Stimulated activated naive B cell treated with anti-CD40 and anti-IgM and Interleukin-4, amounts not matched to agents 10 μg/mL and 1 μg/mL and 100 μg/mL, for 72 hours (primary cell): ENCODE results near the gene ALOX5AP.

Experiments used
- ATAC-seq, 2 donors: fragments of 150-1000 bp; cut with Tn5 transposase; replicated peaks; 2 replicates each; pipeline ENCODE4 v1.10.0; 2021; ENCODE audit warnings: moderate library complexity in 1 of 2
- DNase-seq: peaks from one replicate; pipeline ENCODE4 v3.0.0; 2021
- H3K27ac Mint-ChIP-seq: one replicate; pipeline ENCODE4 v1.8.0; 2022; ENCODE audit warnings: mild to moderate bottlenecking, mixed read lengths
- H3K27me3 Mint-ChIP-seq, 2 donors: one replicate each; pipeline ENCODE4 v1.8.0; 2022; ENCODE audit warnings: mixed read lengths in 2 of 2
- H3K36me3 Mint-ChIP-seq, 2 donors: one replicate each; pipeline ENCODE4 v1.8.0; 2022; ENCODE audit warnings: mixed read lengths in 2 of 2, mild to moderate bottlenecking in 1 of 2
- H3K4me1 Mint-ChIP-seq, 2 donors: one replicate each; pipeline ENCODE4 v1.8.0; 2022; ENCODE audit warnings: mixed read lengths in 2 of 2, mild to moderate bottlenecking in 1 of 2
- H3K4me3 Mint-ChIP-seq, 2 donors: one replicate each; pipeline ENCODE4 v1.8.0; 2022; ENCODE audit warnings: mild to moderate bottlenecking in 2 of 2, mixed read lengths in 2 of 2, moderate library complexity in 1 of 2
- H3K9me3 Mint-ChIP-seq, 2 donors: one replicate each; pipeline ENCODE4 v1.8.0; 2022; ENCODE audit warnings: mixed read lengths in 2 of 2, mild to moderate bottlenecking in 1 of 2

Gene ALOX5AP

DNA sequence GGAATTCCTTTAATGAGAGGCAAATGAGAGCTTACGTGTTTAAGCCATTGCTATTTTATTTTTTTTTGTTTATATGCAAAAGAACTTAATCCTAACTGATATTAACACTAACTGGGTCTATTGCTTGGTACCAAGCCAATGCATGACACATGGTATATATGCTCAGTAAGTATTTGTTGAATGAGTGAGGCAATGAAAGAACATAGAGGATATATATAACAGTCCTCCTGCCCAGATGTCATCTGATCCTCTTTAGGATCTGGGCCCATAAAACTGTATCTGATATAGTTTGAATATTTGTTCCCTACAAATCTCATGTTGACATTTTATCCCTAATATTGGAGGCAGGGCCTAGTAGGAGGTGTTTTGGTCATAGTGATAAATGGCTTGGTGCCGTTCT is 13.0 kb upstream of the ALOX5AP start:
- Mint-ChIP-seq H3K9me3 (peaks cover 0 to 3% of the 10 kb centered on the region in 2 donors), H3K4me1 (peaks cover 38 to 59% of the 10 kb centered on the region in 2 donors), H3K4me3 (no peak overlapping the region), H3K27me3 (no peaks in the 10 kb centered on the region), H3K27ac (no peak overlapping the region), H3K36me3 (no peaks in the 10 kb centered on the region)
- no peak for DNase-seq
- no peak for ATAC-seq

DNA sequence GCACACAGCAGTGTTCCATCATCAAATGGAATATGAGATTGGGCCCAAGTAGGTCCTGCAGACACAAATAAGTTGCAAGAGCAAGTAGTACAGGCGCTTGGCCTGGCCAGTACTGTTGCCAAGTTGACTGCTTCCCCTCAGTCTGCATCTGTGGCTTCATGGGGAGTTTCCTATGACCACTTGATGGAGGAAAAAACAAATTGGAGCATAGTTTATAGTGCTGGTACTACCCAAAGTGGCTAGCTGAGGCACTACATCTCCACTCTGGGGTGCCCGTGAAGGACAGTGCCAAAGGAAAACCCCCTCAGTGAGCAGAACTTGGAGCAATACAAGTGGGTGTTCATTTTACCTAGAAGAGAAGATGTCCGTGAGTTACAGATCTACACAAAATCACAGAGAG is 10.6 kb upstream of the ALOX5AP start:
- Mint-ChIP-seq H3K4me1 (peaks cover 24 to 43% of the 10 kb centered on the region in 2 donors), H3K27me3 (no peaks in the 10 kb centered on the region), H3K4me3 (no peak overlapping the region), H3K27ac (peak overlapping the region; percentile 37), H3K9me3 (peaks cover 0 to 3% of the 10 kb centered on the region in 2 donors), H3K36me3 (no peaks in the 10 kb centered on the region)
- ATAC-seq (peak in 1 of 2 donors; percentile 42), DNase-seq (no peak)

DNA sequence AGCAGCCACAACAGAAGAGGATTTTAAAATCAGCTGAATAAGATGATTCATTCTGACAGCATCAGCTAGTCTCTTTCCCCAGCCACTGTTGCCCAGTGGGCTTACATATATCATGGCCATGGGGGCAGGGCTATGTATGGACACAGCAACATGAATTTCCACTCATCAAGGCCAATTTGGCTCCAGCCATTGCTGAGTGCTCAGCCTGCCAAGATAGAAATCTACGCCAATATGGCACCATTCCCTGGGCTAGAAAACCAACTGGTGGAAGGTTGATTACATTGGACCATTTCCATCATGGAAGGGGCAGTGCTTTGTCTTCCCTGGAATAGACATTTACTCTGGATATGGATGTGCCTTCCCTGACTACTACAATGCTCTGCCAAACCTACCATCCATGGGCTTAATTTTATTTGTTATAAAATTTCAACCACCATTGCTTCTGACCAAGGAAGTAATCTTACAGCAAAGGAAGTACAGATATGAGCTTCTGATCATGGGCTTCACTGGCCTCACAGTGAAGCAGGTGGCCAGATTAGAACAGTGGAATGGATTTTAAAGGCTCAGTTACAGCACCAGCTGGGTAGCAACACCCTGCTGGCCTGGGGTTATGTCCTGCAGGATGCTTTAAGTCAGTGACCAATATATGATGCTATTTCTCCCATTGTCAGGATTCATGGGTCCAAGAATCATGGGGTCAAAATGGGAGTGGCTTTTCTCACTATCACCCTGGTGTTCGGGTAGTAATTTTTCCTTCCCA is 9.8 kb upstream of the ALOX5AP start:
- DNase-seq: no peak

DNA sequence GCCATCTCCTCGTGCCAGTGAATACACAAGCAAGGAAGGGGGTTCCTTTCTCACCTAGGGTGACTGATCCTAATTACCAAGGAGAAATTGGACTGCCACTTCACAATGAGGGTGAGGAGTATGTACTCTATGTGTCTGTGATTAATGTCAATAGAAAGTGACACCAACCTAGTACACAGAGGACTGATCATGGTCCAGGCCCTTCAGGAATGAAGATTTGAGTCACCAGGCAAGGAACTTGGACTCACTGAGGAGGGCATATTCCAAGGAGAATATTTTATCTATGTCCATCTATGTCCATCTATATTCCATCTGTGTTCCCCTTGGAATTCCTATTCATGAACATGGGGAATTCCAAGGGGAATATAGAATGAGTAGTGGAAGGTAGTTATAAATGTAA is 9.2 kb upstream of the ALOX5AP start:
- no peak for ATAC-seq
- no peak for DNase-seq
- Mint-ChIP-seq H3K4me1 (peaks cover 17 to 29% of the 10 kb centered on the region in 2 donors), H3K27ac (no peak overlapping the region), H3K9me3 (peaks cover 0 to 3% of the 10 kb centered on the region in 2 donors), H3K36me3 (no peaks in the 10 kb centered on the region), H3K4me3 (no peak overlapping the region), H3K27me3 (no peaks in the 10 kb centered on the region)

More for the DNA sequence above, 9.8 kb upstream of the ALOX5AP start:
- H3K36me3 Mint-ChIP-seq: no peaks in the 10 kb centered on the region
- peaks cover 0 to 3% of the 10 kb centered on the region in 2 donors for H3K9me3 Mint-ChIP-seq
- no peak overlapping the region for H3K27ac Mint-ChIP-seq
- no peaks in the 10 kb centered on the region for H3K27me3 Mint-ChIP-seq
- H3K4me1 Mint-ChIP-seq: peaks cover 24 to 36% of the 10 kb centered on the region in 2 donors
- ATAC-seq: no peak
- no peak overlapping the region for H3K4me3 Mint-ChIP-seq

DNA sequence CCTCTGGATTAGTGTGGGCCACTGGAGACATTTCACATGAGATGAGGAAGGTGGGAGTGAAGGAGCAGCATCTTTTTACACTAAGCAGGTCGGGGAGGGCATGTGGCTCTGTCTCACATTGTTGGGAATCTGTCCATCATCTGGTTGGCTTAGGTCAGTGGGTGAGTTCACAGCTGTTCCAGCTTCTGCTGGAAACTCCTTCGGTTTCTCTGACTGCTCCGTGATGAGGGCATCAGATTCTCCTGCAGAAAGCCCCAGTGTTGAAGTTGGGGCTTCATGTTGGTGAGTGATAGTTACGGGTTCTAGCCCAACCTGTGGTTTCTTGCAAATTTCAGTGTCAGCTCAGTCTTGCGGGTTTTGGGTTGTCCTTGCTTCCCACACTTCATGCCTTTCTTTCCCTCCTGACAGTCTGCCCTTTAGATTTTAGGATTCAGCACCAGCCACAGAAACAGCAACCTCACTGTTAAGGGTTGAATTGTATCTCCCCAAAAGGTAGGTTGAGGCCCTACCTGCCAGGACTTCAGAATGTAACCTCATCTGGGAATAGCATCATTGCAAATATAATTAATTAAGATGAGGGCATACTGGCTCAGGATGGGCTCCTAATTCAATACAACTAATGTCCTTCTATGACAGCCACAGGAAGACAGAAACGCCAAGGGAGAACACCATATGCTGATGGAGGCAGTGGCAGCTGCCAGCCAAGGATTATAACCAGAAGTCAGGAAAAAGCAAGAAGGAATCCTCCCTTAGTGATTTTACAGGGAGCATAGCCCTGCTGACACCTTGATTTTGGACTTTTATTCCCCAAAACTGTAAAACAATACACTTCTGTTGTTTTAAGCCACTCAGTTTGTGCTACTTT is 7.6 kb upstream of the ALOX5AP start:
- Mint-ChIP-seq H3K36me3 (no peaks in the 10 kb centered on the region), H3K27ac (no peak overlapping the region)
- no peak for ATAC-seq

DNA sequence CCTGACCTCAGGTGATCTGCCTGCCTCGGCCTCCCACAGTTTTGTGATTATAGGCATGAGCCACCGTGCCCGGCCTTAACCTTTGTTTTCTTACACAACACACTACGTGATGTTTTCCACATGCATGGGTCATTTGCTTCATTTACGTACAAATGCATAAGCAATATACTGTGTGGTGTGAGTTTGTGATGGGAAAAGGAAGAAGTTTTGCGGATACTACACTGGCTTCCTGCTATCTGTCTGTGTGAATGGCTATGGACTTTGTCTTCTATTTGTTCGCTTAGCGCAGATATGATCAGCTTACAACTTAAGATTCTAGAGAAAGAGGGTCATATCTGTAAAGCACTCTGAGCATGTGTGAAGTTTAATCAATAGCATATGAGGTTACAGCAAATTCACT is 5.5 kb upstream of the ALOX5AP start:
- Mint-ChIP-seq H3K4me3 (no peak overlapping the region), H3K27ac (no peak overlapping the region), H3K27me3 (peaks cover 0 to 5% of the 10 kb centered on the region in 2 donors), H3K4me1 (peaks cover 14 to 21% of the 10 kb centered on the region in 2 donors), H3K9me3 (peaks cover 0 to 3% of the 10 kb centered on the region in 2 donors), H3K36me3 (no peaks in the 10 kb centered on the region)
- DNase-seq (no peak), ATAC-seq (no peak)

More for the DNA sequence above, 7.6 kb upstream of the ALOX5AP start:
- Mint-ChIP-seq H3K27me3 (peaks cover 0 to 4% of the 10 kb centered on the region in 2 donors), H3K9me3 (peaks cover 0 to 3% of the 10 kb centered on the region in 2 donors), H3K4me1 (peaks cover 10 to 19% of the 10 kb centered on the region in 2 donors), H3K4me3 (no peak overlapping the region)
- no peak for DNase-seq

DNA sequence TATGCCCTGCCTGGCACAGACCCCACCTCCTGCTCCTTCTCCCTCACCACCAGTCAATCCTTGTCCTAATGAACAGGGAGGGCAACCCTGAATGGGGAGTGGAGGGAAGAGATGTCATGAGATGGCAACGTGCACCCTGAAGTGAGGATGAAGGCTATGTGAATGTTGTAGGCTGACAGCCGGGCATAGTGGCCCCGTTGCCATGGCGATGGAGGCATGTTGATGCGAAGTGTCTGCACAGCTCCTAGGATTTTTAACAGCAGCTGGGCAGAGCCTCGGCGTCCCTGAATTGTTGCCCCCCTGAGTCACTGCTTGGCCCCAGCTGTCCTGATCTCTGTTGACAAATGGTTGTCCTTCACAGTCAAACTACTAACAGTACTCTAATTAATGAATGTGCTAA is 4.8 kb upstream of the ALOX5AP start:
- no peak overlapping the region for H3K27ac Mint-ChIP-seq
- no peaks in the 10 kb centered on the region for H3K9me3 Mint-ChIP-seq
- DNase-seq (no peak), ATAC-seq (no peak)
- no peak overlapping the region for H3K4me3 Mint-ChIP-seq
- H3K4me1 Mint-ChIP-seq: peaks cover 17 to 22% of the 10 kb centered on the region in 2 donors
- H3K27me3 Mint-ChIP-seq: peaks cover 0 to 5% of the 10 kb centered on the region in 2 donors
- no peaks in the 10 kb centered on the region for H3K36me3 Mint-ChIP-seq

DNA sequence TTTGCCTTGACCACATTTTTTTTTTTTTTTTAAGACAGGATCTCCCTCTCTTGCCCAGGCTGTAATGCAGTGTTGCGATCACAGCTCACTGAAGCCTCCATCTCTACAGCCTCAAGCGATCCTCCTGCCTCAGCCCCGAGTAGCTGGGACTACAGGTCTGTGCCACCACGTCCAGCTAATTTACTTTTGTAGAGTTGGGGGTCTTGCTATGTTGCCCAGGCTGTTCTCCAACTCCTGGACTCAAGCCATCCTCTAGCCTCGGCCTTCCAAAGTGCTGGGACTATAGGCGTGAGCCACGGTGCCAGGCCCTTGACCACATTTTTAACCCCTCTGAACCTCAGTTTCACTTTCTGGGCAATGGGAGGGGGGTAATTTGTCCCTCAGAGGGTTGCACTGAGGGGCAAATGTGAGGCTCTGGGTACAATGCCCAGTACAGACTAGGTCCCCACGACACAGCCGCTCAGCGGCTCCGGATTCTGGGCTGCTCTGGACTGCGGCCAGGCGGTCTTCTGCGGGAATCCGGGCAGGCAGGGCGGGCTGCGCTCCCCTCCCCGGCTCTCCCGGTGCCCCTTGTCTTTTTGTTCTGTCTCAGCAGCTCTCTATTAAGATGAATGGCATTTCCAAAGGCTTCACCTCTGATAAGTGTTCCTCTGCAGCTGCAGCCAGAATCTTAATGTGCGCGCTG is 3.8 kb upstream of the ALOX5AP start:
- H3K9me3 Mint-ChIP-seq: no peaks in the 10 kb centered on the region
- H3K4me1 Mint-ChIP-seq: peaks cover 22 to 32% of the 10 kb centered on the region in 2 donors
- ATAC-seq (no peak), DNase-seq (no peak)
- H3K27me3 Mint-ChIP-seq: peaks cover 0 to 5% of the 10 kb centered on the region in 2 donors
- no peak overlapping the region for H3K4me3 Mint-ChIP-seq
- no peak overlapping the region for H3K27ac Mint-ChIP-seq
- H3K36me3 Mint-ChIP-seq: no peaks in the 10 kb centered on the region

DNA sequence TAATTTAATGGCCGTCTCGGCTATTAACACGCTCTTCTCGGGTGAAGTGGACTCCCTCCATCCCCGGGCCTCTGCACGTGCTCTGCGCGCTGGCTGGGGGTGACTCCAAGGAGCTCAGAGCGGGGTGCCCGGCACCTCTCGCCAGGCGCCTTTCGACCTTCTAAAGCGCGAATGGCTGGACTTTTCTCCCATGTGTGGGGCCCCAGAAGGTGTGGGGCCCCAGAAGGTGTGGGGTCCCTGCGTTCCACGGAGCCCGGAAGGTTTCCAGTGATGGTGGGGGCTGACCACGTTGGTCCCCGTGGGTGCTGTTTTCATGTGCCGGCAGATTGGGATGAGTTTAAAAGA is 3.3 kb upstream of the ALOX5AP start:
- ATAC-seq (no peak), DNase-seq (no peak)
- Mint-ChIP-seq H3K4me3 (no peak overlapping the region), H3K9me3 (no peaks in the 10 kb centered on the region), H3K27me3 (peaks cover 0 to 5% of the 10 kb centered on the region in 2 donors), H3K27ac (no peak overlapping the region), H3K4me1 (peaks cover 27 to 37% of the 10 kb centered on the region in 2 donors), H3K36me3 (no peaks in the 10 kb centered on the region)

DNA sequence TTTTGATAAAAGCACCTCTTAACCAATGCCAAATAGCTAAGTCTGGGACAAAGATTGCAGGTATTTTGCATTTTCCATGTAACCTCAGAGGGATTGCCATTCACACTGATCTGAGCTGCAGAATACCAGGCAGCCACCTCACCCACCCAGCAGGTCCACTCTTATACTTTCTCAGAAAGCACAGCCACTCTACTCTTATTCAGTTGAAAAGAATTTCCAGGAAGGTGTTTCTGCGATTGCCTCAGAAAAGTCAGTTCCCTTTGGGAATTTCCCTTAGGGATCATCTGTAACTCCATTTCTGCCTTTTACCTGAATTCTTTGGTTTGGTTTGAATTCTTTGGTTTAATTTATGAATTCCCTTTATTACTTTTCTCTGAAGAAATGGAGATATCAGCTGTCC is 904 bp upstream of the ALOX5AP start:
- ATAC-seq (no peak), DNase-seq (no peak)
- Mint-ChIP-seq H3K36me3 (no peaks in the 10 kb centered on the region), H3K9me3 (no peaks in the 10 kb centered on the region), H3K27me3 (peaks cover 0 to 5% of the 10 kb centered on the region in 2 donors), H3K4me1 (peaks cover 46 to 61% of the 10 kb centered on the region in 2 donors), H3K4me3 (peak overlapping the region; percentile 76 to 91), H3K27ac (peak overlapping the region; percentile 96)

DNA sequence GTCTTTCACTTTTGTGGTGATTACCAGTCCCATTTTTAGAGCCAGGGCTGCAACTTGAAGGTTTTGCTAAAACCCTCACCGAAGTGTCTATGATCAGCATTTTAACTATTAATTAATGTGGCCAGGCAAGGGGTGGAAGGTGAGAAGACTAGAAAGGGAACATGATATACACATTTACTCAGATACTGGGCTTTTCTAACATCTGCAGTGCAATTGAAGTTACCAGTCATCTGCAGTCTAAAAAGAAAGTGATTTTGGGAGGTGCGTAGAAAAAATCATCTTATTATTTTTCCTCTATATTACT is 481 bp downstream of the ALOX5AP start:
- Mint-ChIP-seq H3K36me3 (peaks cover 0 to 3% of the 10 kb centered on the region in 2 donors), H3K9me3 (no peaks in the 10 kb centered on the region), H3K4me1 (peaks cover 56 to 75% of the 10 kb centered on the region in 2 donors), H3K27me3 (peaks cover 0 to 5% of the 10 kb centered on the region in 2 donors), H3K4me3 (peak overlapping the region; percentile 76 to 91), H3K27ac (peak overlapping the region; percentile 96)
- no peak for DNase-seq
- ATAC-seq: no peak

DNA sequence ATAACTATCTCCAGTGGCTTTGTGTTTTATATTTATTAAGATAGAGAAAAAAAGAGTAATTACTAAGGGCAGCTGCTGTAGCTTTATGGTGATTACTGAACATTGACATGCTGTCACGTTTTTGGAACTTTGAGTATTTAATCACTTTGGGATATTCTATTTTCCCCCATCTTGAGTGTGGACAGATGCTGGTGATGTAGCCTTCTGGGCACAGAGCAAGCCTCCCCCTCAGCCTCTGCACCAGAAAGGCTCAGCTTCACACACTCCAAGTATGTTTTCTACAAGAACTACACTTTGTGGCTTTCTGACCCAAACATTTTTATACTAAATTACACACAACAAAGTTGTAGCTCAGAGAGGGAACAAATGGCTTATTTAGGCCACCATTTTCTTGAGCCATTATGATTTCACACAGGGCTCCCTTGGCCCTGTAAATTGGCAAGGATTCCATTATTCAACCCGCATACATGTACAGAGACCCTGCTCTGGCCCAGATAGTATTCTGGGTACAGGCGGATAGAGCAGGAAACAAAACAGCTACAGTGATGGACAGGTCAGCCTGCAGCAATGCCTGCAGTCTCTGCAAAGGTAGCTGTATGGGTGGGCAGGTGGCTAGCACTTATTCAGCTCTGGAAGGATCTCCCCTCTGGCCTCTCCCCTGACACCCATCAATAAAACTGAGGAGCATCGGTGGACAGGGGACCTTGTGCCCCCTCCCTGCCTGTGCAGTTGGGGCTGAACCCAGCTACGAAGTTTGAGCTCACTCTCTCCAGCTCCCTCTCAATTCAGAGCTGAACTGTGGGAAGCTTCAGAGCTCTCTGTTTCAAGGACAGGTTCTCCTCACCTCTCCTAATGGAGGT is 1.3 kb downstream of the ALOX5AP start:
- DNase-seq (no peak), ATAC-seq (no peak)
- H3K27ac Mint-ChIP-seq: peak overlapping the region; percentile 96
- H3K4me1 Mint-ChIP-seq: peaks cover 56 to 75% of the 10 kb centered on the region in 2 donors
- no peaks in the 10 kb centered on the region for H3K9me3 Mint-ChIP-seq
- peaks cover 0 to 3% of the 10 kb centered on the region in 2 donors for H3K36me3 Mint-ChIP-seq
- H3K27me3 Mint-ChIP-seq: peaks cover 0 to 5% of the 10 kb centered on the region in 2 donors
- H3K4me3 Mint-ChIP-seq: peak overlapping the region; percentile 76 to 91

DNA sequence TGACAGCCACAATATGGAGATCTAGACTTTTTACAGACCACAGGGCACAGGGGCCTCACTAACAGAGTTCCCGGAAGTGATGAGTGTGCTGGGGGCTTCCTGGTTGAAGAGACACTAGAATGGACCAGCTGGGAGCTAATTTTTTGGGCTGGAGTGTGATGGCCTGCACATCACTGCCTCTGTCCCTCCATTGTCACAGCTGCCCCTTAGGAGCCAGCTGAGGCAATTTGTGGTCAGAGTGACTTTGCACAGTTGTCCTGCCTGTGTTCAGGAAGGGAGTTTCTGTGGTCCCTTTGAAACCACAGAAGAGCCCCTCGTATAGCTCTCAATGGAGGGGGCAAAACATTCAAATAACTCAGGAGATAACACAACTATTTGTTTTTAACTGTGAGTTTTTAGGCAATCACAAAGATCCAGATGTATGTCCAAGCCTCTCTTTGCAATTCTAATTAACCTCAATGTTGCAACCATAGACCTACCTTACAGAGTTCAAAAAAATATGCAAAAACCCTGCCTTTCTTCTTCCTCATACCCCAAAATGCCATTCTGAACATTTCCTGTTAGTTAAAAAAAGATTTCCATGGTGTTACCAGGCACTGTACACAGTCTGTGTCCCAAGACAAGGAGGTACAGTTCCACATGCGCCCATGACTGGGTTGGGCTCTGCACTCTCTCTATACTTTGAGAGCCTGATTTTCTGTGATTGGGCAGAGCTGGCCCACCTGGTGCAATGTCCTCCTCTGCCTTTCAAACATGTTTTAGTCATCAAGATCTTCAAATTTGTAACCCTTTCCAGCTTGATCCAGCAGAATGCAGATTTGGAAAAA is 2.4 kb downstream of the ALOX5AP start:
- peaks cover 0 to 3% of the 10 kb centered on the region in 2 donors for H3K36me3 Mint-ChIP-seq
- ATAC-seq (no peak), DNase-seq (no peak)
- H3K9me3 Mint-ChIP-seq: no peaks in the 10 kb centered on the region
- peaks cover 0 to under 1% of the 10 kb centered on the region in 2 donors for H3K27me3 Mint-ChIP-seq
- H3K4me1 Mint-ChIP-seq: peaks cover 55 to 72% of the 10 kb centered on the region in 2 donors
- H3K27ac Mint-ChIP-seq: peak overlapping the region; percentile 63
- H3K4me3 Mint-ChIP-seq: peak overlapping the region; percentile 44 to 60
